Measurements from ENCODE around the gene DCP1B. TPM values are rescaled to one million over a fixed set of nuclear protein-coding genes. Genes with fewer than 3 reads are reported as not detected.

DCP1B gene
- total RNA-seq, 1 donor, result 17.7 TPM

DNA sequence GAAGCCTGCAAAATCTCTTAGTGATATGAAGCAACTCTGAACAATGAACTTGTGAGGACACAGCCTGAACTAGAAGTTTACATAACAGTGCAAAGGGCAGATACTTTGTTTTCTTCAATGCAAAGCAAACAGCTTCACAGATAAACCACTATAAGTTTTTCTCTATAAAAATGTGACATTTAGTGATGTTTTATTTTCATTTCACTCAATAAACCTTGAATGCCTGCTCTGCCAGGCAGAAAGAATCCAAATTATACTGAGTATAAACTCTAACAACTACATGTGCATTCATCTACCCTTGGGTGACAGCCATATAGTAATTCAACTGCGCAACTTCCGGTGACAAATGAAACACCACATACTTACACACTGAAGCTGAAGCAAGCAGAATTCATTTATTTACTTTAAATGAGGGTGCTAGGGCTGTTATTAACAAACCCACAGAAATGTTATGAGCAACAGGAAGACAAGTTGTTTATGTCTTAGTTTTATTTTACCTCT, 10.3 kb downstream of the DCP1B start:
- H3K4me3 ChIP-seq (ENCODE audit: low read depth, low read length), result no peak overlapping the region

DNA sequence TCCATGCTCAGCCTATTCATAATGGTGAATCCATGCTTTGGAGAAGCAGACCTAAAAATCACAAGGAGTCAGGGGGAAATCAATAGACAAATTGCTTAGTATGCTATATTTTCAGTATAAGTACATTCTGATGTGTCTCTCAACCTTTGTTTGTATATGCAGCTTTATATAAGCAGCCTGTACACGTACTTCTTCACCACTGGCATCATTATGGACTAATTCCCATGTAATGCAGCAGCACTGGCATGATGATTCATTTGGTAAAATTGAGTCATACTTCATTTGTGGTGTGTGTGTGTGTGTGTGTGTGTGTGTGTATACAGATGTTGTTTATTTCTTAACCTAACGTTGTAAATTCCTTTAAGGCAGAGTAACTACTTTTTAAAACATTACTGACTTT, 10.9 kb downstream of the DCP1B start:
- peak; percentile 94 for DNase-seq (ENCODE audit: low read depth)
- H3K4me3 ChIP-seq (ENCODE audit: low read depth, low read length), result no peak overlapping the region
- TF ChIP-seq, protein P1, sequence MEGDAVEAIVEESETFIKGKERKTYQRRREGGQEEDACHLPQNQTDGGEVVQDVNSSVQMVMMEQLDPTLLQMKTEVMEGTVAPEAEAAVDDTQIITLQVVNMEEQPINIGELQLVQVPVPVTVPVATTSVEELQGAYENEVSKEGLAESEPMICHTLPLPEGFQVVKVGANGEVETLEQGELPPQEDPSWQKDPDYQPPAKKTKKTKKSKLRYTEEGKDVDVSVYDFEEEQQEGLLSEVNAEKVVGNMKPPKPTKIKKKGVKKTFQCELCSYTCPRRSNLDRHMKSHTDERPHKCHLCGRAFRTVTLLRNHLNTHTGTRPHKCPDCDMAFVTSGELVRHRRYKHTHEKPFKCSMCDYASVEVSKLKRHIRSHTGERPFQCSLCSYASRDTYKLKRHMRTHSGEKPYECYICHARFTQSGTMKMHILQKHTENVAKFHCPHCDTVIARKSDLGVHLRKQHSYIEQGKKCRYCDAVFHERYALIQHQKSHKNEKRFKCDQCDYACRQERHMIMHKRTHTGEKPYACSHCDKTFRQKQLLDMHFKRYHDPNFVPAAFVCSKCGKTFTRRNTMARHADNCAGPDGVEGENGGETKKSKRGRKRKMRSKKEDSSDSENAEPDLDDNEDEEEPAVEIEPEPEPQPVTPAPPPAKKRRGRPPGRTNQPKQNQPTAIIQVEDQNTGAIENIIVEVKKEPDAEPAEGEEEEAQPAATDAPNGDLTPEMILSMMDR (IDR thresholded peaks at IDR 0.05; ENCODE audit: insufficient read depth, low read depth, low read length), result no peak

More for the DNA sequence above, 10.3 kb downstream of the DCP1B start:
- peak; percentile 98 for DNase-seq (ENCODE audit: low read depth)
- TF ChIP-seq, protein P1 (IDR thresholded peaks at IDR 0.05; ENCODE audit: insufficient read depth, low read depth, low read length), result no peak

GRCh38 chr12:1992732-1993131, 11.5 kb downstream of the DCP1B start:
- H3K4me3 ChIP-seq (ENCODE audit: low read depth, low read length), result no peak overlapping the region
- DNase-seq (ENCODE audit: low read depth), result no peak
- TF ChIP-seq, protein P1 (IDR thresholded peaks at IDR 0.05; ENCODE audit: insufficient read depth, low read depth, low read length), result no peak

DNA sequence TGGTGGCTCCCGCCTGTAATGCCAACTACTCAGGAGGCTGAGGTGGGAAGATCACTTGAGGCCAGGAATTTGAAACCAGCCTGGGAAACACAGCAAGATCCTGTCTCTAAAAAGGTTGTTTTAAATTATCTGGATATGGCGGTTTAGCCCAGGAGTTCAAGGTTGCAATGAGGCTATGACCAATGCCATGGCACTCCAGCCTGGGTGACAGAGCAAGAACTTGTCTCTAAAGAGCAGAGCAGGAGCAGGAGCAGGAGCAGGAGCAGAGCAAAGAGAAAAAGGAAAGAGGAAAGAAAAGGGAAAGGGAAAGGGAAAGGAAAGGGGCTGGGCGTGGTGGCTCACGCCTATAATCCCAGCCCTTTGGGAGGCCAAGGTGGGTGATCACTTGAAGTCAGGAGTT, 15.1 kb downstream of the DCP1B start:
- TF ChIP-seq, protein P1 (IDR thresholded peaks at IDR 0.05; ENCODE audit: insufficient read depth, low read depth, low read length), result no peak

GRCh38 chr12:1984759-1985158, 19.5 kb downstream of the DCP1B start:
- DNase-seq (ENCODE audit: low read depth), result no peak
- no peak overlapping the region for H3K4me3 ChIP-seq (ENCODE audit: low read depth, low read length)
- TF ChIP-seq, protein P1 (IDR thresholded peaks at IDR 0.05; ENCODE audit: insufficient read depth, low read depth, low read length), result no peak

More for the DNA sequence above, 15.1 kb downstream of the DCP1B start:
- no peak overlapping the region for H3K4me3 ChIP-seq (ENCODE audit: low read depth, low read length)
- no peak for DNase-seq (ENCODE audit: low read depth)

DNA sequence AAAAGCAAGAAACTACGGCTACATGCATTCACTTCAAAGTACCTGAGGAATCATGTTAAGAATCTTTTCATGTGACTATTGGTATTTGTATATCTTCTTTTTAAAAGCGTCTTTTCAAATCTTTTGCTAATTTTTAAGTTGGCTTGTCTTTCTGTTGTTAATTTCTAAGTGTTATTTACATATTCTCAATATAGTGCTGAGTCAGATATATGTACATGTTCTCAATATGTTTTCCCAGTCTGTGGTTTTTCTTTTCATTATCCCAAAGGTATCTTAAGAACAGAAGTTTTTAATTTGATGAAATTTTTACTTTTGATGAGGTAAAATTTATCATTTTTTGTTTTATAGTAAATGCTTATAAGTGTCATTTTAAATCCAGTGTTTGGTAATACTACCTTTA, 24.0 kb downstream of the DCP1B start:
- DNase-seq (ENCODE audit: low read depth), result no peak
- TF ChIP-seq, protein P1 (IDR thresholded peaks at IDR 0.05; ENCODE audit: insufficient read depth, low read depth, low read length), result no peak
- H3K4me3 ChIP-seq (ENCODE audit: low read depth, low read length), result no peak overlapping the region

All from fibroblast of villous mesenchyme (primary cell).